Measurements from ENCODE around the gene FAAP100.
A peak's percentile ranks its signal among the peaks of the same experiment; 100 is the strongest.
"Not testable (repeated sequence)": the region's sequence is repeated elsewhere in the genome, so short reads cannot be mapped to it uniquely, and the experiment has no call there.

The FAAP100 gene

GRCh38 chr17:81552244-81553017 is at the start of gene FAAP100:
TSS of gene FAAP100 (minus strand) at chr17:81552353. CDS start at chr17:81552330, 23 bp downstream.
- DNase-seq = peak; percentile 89

- peak; percentile 73 for DNase-seq
Observed at GRCh38 chr17:81601525-81602120, 49.5 kb upstream of the FAAP100 start.

GRCh38 chr17:81599719-81600486 is 47.8 kb upstream of the FAAP100 start:
- no peak for DNase-seq

GRCh38 chr17:81593105-81593871 is 41.1 kb upstream of the FAAP100 start:
- no peak for DNase-seq

- no peak for DNase-seq
Observed at GRCh38 chr17:81591971-81592370, 39.8 kb upstream of the FAAP100 start.

GRCh38 chr17:81590121-81590520 is 38.0 kb upstream of the FAAP100 start:
- no peak for DNase-seq

GRCh38 chr17:81589612-81590011 is 37.5 kb upstream of the FAAP100 start:
- no peak for DNase-seq

GRCh38 chr17:81586096-81586495 is 33.9 kb upstream of the FAAP100 start:
- no peak for DNase-seq

- DNase-seq = not testable (repeated sequence)
Observed at GRCh38 chr17:81584771-81585170, 32.6 kb upstream of the FAAP100 start.

- DNase-seq = no peak
Observed at GRCh38 chr17:81583589-81584342, 31.6 kb upstream of the FAAP100 start.

GRCh38 chr17:81582749-81583148 is 30.6 kb upstream of the FAAP100 start:
- DNase-seq = no peak

- DNase-seq = no peak
Observed at GRCh38 chr17:81582341-81582740, 30.2 kb upstream of the FAAP100 start.

- DNase-seq = no peak
Observed at GRCh38 chr17:81581758-81582157, 29.6 kb upstream of the FAAP100 start.

- no peak for DNase-seq
Observed at GRCh38 chr17:81580481-81580880, 28.3 kb upstream of the FAAP100 start.

GRCh38 chr17:81579821-81580321 is 27.7 kb upstream of the FAAP100 start:
- no peak for DNase-seq

GRCh38 chr17:81579298-81579697 is 27.1 kb upstream of the FAAP100 start:
- no peak for DNase-seq

GRCh38 chr17:81578561-81579225 is 26.5 kb upstream of the FAAP100 start:
- DNase-seq = peak; percentile 8

GRCh38 chr17:81578038-81578441 is 25.9 kb upstream of the FAAP100 start:
- no peak for DNase-seq

GRCh38 chr17:81577278-81578000 is 25.3 kb upstream of the FAAP100 start:
- no peak for DNase-seq

- DNase-seq = no peak
Observed at GRCh38 chr17:81576621-81577277, 24.6 kb upstream of the FAAP100 start.
